ENCODE results near the gene C2orf92.

Gene C2orf92

DNA sequence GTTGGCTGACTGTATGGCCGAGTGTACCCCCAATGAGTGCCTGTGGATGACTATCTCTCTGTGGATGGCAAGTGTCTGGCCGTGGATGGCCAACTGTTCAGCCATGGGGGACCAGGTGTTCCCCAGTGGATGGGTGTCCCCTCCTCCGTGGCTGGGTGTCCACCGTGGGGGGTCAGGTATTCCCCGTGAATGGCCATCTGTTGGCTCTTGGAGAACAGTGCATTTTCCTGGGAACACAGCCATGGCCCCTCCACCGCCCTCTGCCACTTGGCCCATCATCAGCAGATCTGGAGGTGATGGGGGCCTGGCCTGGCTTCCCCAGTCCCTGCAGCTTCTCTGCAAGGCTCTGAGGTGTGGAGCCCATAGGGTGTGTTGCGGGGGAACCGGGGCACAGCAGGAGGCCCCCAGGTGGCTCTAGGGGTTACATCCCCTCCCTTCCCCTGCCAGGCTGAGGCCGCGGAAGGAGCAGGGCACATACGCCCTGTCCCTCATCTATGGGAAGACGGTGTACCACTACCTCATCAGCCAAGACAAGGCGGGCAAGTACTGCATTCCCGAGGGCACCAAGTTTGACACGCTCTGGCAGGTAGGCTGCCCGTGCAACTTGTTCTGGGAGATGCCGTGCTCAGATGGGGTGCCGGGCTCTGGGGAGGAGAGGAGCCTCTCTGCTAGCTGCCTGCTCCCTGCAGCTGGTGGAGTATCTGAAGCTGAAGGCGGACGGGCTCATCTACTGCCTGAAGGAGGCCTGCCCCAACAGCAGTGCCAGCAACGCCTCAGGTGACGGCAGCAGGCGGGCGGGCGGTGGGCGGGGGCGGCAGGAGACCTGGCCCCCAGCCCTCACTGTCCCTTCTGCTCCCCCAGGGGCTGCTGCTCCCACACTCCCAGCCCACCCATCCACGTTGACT lies 63.2 kb downstream of the C2orf92 start:
- no peak for DNase-seq

DNA sequence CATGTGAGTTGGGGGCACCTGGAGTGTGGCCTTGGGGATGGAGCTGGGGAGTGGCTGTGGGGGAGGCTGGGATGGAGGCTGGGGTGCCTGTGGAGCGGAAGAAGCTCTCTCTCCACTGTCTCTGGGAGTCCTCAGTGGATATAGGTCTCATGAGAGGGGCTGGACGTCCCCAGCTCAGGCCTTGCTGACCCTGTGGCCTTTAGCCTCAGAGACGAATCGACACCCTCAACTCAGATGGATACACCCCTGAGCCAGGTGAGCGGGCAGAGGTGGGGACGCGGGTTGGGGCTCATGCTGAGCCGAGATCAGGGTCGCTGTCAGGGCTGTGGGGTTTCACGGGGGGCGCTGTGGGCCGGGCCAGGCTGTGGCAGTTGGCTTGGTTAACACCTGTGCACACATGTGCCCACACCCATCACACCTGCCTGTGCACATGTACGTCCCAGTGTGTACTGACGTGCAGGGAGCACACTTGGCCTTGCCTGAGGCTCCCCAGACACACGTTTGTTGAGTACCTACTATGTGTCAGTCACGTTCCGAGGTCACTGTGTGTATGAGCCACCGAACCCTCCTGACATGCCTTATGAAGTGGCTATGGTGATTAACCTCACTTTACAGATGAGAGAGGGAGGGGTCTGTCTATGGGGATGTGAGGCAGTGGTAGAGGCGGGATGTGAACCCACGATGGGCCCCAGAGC lies 64.0 kb downstream of the C2orf92 start:
- DNase-seq = no peak

DNA sequence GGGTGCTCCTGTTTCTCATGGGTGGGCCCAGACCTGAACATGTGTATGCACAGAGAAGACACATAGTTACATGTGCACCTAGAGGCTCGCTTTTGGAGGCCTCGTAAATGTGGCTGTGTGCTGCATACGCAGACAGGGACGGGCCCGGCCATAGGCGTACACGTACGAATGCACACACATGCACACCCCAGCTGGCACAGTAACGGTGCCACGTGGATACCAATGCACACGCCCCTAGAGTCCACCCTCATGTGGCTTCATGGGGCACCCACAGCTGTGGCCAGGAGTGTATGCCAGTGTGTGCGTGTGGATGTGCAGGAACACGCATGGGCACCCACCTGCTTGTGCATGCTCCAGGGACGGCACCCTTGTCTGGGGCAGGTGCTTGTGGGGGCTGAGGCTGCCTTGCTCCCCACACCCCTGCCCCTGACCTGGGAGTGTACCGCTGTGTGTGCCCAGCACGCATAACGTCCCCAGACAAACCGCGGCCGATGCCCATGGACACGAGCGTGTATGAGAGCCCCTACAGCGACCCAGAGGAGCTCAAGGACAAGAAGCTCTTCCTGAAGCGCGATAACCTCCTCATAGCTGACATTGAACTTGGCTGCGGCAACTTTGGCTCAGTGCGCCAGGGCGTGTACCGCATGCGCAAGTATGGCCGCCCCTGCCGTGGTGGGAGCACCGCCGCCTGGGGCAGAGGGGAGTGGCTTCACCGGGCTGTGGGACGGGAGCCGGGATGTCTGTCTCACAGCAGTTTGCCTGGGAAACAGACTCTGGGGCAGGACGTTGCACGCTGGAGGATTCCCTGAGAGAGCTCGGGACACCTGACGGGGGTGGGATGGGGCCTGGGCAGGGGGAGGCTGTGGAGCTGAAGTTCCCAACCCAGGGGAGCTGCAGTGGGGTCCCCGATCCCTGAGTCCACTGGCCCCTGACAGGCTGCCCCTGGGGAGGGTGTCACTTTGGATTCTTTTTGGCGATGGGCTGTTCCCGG lies 64.8 kb downstream of the C2orf92 start:
- no peak for DNase-seq

DNA sequence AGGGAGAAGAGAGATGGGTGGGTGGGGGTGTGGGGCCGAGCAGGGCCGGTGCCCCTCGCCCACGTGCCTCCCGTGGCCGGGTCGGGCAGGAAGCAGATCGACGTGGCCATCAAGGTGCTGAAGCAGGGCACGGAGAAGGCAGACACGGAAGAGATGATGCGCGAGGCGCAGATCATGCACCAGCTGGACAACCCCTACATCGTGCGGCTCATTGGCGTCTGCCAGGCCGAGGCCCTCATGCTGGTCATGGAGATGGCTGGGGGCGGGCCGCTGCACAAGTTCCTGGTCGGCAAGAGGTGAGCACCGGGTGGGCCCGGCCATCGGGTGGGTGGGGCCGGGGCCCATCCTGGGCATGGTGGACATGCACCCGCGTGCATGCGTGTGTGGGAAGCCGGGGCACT lies 65.6 kb downstream of the C2orf92 start:
- DNase-seq = no peak

DNA sequence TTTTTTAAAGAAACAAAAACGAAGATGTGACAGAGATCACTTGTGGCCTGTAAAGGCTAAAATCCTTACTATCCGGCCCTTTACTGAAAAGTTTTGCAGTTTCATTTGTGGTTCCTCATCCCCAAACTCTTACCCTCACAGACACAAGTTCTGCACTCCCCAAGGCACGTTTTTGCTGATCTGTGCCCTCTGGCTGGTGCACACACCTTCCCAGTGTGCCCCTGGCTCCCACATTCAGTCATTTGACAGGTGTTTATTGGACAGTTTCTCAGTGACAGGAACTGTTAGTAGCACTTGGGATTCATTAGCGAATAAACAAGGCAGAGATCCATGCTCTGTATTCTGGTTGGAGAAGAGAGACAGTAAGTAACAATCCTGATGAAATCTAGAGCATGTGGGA lies 66.7 kb downstream of the C2orf92 start:
- DNase-seq = no peak

DNA sequence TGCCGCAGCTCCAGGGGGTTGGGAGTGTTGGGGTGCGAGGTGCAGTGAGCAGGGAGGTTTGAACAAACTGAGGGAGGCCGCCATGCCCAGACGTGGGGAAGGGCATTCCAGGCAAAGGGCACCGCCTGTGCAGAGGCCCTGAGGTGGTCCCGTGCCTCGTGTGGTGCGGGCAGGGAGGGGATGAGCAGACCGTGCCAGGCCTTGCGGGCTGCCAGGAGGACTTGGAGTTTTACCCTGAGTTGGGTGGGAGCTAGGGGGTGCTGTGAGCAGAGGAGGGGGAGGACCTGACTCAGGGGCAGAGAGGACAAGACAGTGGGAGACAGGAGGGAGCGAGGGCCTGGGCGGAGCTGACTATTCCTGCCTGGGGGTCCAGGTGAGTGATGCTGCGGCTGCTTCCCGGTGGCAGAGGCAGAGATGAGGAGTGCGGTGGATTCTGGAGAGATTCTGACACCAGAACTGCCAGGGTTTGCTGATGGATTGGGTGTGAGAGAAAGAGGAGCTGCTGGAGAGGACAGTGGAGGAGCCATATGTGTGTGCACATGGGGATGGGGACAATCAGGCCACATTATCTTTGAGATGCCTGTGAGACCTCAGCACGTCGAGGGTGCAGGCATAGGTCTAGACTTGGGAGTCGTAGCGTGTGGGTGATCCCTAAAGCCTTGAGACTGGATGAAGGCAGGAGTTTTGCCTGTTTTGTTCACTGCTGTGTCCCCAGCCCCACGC lies 67.3 kb downstream of the C2orf92 start:
- no peak for DNase-seq

DNA sequence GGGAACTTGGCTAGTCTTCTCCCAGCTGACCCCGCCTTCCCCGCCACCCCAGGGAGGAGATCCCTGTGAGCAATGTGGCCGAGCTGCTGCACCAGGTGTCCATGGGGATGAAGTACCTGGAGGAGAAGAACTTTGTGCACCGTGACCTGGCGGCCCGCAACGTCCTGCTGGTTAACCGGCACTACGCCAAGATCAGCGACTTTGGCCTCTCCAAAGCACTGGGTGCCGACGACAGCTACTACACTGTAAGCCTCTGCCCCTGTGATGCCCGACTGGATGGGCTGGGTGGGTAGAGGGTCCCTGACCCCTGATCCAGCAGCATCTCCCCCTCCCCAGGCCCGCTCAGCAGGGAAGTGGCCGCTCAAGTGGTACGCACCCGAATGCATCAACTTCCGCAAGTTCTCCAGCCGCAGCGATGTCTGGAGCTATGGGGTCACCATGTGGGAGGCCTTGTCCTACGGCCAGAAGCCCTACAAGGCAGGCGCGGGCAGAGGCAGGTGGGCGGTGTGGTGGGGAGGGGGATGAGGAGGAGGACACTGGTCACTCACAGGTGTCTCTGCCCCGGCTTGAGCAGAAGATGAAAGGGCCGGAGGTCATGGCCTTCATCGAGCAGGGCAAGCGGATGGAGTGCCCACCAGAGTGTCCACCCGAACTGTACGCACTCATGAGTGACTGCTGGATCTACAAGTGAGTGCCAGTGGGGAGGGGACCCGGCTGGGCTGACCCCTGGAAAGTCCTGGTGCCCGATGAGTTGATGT lies 68.1 kb downstream of the C2orf92 start:
- DNase-seq = no peak

DNA sequence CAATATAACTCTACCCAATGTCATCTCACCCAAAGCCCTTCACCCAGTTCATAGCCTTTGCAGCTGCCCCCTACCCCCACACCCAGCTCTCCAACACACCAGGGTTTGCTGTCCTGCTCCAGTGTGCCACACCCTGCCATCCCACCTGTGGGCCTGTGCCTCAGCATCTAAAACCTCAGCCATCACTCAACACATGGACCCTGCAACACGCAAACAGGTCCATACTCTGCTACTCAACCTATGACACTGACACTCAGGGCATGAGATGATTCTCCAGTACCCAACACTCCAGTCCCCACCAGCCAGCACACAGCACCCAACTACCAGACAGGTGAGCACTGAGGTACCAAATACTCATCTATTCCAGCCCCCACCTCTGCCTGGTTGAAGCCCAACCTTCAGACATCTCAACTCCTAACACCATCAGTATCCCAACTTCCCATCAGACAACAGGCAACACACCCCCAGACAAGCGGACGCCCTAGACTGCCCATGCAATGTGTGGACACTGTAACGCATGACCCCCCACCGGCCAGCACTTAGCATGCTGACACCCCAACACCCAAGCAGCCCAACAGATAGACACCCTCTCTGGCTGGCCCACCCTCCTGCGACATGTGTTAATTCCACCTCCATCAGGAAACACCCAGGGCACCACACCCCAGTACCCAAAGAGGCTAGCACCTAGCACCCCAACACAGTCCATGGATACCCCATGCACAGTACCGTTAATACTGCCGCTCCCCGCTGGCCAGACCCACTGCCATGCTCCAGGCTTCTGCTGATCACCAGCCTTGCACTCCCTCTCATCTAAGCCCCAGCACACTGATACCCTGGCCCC lies 68.9 kb downstream of the C2orf92 start:
- no peak for DNase-seq

DNA sequence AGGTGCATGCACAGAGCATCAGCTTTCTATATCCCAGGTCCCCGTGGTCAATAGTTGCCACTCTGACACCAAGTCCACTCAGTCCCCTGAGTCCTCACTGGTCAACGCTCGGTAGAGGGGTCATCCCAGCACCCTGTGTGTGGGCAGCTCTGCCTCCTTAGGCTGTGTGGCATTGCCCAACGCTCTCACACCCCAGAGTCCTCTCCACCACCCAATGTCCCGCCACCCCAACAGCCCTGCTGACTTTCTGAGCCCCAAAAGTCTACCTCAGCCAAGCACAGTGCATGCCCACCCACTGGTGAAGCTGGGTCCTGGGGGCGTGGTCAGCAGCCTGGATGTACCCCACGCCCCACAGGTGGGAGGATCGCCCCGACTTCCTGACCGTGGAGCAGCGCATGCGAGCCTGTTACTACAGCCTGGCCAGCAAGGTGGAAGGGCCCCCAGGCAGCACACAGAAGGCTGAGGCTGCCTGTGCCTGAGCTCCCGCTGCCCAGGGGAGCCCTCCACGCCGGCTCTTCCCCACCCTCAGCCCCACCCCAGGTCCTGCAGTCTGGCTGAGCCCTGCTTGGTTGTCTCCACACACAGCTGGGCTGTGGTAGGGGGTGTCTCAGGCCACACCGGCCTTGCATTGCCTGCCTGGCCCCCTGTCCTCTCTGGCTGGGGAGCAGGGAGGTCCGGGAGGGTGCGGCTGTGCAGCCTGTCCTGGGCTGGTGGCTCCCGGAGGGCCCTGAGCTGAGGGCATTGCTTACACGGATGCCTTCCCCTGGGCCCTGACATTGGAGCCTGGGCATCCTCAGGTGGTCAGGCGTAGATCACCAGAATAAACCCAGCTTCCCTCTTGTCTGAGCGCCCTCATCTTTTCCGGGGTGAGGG lies 69.7 kb downstream of the C2orf92 start:
- no peak for DNase-seq

DNA sequence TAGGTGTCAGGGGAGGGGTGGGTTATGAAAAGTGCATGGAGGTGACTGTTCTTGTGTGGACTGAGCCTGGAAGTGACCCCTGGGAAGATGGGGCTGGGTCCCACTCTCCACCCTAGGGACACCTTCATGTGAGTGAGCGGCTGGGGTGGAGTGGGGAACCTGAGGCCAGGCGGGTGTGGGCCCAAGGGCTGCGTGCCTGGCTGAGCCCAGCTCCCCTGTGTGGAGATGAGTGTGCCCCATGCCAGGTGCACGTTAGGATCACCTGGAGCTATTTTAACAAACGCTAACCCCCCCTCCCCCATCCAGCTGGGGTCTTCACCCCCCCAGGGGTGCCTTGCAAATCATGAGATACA lies 70.4 kb downstream of the C2orf92 start:
- DNase-seq = no peak

DNA sequence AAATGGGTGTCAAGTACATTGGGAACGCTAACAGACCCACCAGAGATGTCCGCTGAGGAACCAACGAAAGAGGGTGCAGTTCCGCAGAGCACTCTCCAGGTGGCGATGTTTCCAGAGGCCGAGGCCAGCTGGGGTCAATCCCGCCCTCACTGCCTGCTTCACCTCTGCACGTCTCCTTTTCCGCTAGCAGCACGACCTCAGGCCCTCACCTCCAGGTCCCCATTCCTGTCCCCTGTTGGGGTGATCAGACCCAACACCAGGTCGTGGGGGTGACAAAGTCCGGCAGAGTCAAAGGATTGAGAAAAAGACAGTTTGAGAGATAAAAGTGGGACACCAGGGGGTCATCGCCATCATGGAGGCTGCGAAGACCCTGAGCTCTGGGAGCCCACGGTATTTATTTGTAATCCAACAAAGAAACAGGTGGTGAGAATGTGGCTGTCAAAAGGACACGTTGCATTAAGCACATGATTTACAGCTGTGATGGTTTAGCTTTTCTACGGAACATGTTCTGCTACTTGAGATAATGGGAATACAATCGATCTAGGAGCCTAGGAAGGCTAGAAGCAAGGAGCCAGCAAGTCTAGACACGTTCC lies 71.2 kb downstream of the C2orf92 start:
- peak; percentile 58 for DNase-seq

DNA sequence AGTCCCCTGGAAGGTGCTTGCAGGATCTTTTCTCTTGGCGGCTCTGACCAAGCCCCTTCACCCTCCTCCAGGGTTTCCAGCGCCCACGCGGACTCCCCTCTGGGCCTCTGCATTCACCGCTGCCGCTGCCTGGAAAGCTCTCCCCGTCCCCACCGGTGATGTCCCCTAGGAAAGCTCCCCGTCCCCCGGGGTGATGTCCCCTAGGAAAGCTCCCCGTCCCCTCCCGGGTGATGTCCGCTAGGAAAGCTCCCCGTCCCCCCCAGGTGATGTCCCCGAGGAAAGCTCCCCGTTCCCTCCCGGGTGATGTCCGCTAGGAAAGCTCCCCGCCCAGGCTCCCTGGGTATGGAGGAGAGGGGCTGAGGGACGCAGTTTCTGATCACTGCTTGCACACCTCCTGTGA lies 71.7 kb downstream of the C2orf92 start:
- no peak for DNase-seq

DNA sequence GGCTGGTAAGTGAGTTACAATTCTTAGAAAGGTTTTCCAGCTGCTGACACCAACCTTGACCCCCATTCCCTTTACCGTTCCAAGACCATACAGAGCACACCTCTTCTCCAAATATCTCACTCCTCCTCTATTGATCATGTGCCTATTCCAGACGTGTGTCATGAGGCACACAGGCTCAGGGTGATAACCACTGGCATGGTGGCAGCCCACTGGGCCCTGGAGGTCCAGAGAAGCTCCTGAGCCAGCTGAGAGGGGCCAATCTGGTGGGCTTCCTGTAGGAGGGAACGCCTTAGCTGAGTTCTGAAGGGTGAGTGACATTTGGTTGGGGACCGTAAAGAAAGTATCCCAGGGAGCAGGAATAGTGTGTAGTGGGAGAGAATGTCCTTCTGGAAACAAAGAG lies 72.2 kb downstream of the C2orf92 start:
- no peak for DNase-seq

DNA sequence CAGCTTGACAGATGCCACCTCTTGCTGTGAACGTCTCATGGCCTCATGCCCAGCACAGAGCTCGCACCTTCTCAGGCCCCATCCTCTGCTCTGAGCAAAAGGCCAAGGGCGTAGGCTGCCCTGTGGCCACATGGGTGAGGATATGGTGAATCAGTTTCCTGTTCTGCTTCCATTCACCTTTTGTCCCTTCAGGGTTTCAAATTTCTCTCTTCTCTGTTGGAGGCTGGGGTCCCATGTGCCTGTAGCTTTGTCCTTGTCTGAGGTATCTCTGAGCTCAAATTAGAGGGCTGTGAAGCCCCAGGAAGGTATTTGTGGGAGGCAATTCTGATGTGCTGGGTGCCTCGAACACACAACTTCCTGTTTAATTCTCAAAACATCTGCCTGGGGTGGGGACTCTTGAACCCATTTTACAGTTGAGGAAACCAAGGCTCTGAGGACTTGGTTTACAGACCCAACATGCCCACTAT lies 72.9 kb downstream of the C2orf92 start:
- peak; percentile 5 for DNase-seq

DNA sequence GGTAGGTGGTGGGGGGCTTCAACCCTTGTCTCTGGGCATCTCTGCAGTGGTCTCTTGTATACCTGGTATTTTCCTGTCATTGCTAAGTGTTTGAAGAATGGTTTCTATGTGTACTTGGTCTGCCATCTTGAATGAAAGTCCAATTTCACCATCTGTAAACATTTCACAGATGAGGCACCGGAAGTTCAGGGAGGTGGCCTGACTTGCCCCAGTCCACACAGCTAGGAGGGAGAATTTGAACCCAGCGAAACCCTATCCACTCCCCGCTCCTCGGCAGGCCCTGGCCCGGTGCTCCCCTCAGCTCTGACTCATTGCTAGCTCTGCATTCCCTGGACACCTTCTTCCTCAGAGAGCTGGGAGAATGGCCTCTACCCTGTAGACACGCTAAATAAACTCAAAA lies 74.4 kb downstream of the C2orf92 start:
- no peak for DNase-seq

DNA sequence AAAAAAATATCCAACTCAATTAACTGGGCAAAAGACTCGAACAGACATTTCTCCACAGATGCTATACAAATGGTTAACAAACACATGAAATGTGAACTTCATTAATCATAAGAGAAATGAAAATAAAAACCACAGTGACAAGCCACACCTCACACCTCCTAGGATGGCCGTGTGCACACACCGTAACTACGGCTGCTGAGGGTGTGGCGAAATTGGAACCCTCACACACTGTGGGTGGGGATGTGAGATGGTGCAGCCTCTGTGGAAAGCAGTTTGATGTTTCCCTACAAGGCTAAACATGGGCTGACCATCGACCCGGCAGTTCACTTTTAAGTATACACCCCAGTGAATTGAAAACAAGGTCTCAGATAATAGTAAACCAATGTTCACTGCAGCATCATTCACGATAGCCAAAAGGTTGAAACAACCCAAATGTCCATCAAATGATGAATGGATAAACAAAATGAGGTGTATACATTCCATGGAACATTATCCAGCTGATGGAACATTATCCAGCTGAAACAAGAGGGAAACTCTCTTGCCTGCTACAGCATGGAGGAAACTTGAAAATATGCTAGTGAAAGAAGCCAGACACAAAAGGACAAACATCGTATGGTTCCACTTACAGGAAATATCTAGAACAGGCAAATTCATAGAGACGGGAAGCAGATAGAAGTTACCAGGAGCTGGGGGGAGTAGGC lies 76.1 kb downstream of the C2orf92 start:
- DNase-seq = no peak

DNA sequence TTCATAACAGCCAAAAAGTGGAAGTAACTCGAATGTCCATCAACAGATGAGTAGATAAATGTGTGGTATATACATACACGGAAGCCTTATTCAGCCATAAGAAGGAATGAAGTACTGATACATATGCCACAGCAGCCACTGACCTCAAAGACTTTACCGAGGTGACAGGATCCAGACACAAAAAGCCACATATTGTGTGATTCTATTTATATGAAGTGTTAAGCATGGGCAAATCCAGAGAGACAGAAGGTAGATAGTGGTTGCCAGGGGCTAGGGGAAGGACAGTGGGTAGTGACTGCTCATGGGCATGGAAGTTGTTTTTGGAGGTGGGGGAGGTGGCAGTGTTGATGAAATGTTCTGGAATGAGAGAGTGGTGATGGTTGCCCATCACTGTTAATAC lies 77.8 kb downstream of the C2orf92 start:
- DNase-seq = no peak

DNA sequence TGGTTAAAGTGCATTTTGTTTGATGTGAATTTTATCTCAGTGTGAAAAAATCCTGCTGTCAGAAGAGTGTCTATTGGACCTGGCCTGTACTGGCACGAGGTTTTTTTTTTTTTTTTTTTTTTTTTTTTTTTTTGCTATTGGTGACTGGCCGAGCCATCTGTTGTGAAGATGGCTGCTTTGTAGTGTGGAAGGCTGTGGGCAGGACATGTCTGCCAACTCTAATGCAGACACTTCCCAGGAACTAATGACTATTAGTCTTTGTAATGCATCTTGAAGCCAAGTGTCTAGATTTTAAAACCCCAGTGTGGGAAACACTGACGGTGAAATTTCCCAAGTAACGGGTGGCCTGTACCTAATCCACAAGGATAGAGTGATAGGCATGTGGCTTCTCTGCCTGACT lies 78.2 kb downstream of the C2orf92 start:
- DNase-seq = no peak

DNA sequence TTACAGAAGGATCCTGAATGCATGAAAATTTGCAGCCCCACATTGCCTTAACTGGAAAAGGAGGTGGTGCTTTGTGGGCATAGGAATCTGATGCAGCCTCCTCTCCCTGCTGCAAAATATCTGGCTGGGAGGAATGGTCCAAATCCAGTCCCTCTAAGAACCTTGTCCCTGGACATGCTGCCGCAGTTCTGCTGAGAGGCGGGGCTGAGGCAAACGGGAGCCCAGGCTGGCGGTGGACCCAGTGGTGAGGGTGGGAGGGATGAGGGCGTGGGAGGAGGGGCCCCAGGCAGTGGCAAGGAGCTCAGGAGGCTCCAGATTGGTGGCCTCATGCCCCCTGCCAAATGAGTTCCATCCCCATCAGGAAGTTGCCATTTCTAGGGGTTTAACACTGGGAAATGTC lies 80.1 kb downstream of the C2orf92 start:
- no peak for DNase-seq

Data from suppressor macrophage treated with lipopolysaccharide for 4 hours (primary cell).